ENCODE results near the gene SLC9A9.
A peak's percentile ranks its signal among the peaks of the same experiment; 100 is the strongest.
"Not testable (repeated sequence)": the region's sequence is repeated elsewhere in the genome, so short reads cannot be mapped to it uniquely, and the experiment has no call there.

SLC9A9 gene

DNA sequence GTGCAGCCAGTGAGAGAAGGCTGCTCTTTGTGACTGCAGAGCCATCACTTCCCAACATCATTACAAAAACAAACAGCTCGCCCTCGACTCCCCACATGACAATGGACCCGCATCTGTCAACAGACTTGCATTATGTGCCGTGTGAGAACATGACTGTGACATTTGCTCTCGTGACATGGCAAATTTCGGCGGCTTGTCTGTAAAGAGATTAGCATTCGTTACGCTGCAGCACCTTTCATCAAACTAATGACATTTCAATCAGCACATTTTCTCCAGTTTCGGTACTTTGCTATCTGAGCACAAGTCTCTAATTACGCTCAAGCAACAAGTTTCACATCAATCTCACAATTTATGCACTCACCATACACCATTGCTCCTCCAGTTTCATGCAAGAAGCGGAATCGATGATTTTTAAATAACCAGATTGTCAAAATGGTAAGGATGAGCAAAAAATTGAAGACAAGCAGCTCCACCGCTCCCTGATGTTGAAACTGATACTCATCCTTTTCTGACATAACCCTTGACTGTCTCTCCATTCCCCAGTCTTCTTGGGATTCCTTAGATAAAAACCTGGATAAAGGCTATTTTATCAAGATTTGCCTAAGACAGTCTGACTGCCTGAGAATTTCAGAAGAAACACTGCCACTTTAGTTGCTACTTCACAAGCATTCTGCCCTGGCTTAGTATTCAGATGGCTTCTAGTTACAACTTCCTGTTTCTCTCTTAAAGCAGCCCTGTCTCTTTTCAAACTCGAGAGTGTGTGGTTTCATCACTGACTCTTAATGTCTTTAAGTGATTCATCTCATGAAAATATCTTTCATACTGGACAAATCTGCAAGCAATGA is at the start of gene SLC9A9:
TSS of gene SLC9A9 (minus strand) at position 682 of the 845 bp plus-strand sequence. CDS start at position 536, 146 bp downstream.
- no peak for DNase-seq

DNA sequence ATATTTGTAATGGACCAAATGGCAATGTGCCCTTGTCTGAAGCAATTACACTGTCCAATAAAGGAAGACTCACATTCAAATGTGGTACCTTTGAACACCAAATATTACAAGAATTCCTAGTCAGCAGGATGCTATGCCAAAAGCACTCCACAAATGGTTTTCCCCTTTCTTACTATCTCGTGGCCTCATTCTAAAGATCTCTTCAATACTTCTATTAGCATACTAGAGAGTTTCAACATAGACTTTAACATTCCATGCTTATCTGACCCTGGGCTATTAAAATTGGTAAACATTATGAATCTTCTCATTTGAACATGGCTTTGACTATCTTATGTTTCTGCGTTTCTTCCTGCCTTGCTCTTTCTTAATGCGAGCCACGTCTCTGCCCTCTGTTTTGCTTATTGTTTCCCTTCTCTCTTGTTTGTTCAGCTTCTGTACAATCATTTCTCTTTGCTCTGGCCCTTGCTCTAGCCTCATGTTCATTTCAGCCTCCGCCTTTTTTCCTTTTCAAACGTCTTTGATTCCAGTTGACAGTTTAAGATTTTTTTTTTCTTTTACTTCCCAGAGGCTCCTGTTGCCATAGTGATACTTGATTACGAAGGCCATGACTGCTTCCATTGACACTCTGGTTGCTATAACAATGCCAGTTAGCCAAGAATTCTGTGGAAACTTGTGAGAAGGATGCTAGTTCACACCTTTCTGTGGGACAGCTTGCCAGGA is 49.5 kb upstream of the SLC9A9 start:
- DNase-seq, result no peak

DNA sequence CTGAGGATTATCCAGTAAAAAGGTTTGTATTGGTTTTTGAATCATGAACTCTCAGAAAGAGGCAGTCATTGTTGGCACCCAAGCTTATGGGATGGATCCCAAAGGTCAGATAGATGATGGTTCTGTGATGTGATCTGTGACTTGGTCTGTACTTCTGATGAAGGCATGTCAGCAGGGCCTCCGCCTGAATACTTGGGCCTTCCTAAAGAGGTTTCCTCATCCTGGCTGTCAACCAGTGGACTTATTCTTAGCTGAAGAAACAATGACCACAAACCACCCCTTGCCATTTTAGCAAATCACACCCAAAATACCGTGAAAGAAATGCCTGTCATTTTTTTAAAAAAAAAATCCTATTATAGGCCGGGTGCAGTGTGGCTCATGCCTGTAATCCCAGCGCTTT is 48.2 kb upstream of the SLC9A9 start:
- DNase-seq, result no peak

DNA sequence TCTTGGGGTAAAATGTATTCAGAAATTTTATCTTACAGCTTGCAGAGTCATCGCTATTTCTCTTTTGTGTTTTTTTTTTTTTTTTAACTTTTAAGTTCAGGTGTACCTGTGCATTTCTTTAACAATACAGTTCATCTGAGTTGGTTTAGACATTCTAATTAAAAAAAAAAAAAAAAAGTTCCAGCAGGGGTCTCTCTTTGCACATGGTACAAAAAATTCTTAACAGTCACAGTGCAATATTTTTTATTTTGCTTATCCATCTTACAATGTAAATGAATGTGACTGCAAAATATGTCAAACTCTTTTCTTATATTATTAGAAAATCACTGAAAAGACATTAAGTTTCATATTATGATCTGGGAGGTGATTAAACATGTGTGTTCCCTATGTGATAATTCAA is 47.5 kb upstream of the SLC9A9 start:
- DNase-seq, result peak; percentile 16

DNA sequence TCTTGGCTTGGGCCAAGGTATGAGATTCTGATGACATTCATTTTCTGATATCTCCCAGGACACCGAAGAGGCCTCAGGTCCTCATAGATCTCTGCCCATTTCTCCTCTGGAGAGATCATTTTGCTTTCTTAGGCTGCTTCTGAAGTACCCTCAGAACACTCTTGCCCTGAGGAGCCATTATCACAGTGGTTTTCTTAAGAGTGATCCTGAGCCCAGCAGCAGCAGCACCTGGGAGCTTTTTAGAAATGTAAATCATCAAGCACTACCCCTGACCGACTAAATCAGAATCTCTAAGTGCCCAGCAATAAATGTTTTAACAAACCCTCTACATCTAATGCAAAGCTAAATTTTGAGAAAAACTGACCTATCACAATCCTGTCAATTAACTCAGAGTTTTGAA is 40.6 kb upstream of the SLC9A9 start:
- no peak for DNase-seq

DNA sequence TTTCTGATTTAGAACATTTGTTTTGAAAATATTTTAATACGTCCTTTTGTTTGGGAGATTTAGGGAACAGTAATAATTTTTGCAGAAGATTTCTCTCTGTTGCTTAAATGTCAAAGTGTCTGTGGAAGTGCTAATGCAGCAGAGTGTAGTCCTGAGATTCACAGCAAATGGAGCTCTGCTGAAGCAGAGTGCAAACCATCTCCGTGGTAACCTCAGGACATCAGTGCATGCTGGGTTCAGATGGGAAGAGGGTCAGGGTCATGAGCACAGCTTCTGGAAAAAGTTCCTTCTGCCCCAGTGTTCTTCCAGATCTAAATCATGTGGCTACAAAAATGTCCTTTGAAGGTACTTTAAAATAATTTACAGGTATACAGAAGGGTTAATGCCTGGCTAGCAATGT is 39.9 kb upstream of the SLC9A9 start:
- no peak for DNase-seq

DNA sequence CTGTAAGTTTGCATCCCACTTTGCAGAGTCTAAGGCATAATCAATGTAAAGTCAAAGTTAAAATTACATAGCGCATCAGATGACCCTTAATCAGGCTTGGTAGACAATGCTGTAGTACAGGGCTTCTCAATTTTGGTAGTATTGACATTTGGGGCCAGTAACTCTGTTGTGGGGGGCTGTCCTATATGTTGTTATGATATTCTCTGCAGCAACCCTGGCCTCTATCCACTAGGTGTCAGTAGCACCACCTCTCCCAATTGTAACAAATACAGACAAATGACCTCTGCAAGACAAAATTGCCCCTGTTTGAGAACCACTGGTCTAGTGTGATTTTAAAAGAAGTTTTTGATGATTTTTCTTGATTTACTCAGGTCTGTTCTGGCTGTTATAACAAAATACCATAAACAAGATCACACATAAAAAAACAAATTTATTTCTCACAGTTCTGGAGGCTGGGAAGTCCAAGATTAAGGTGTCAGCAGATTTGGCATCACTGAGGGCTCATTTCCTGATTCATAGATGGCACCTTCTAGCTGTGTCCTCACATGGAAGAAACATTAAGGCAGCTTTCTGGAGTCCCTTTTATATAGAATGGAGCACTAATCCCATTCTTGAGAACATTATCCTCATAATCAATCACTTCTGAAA is 37.6 kb upstream of the SLC9A9 start:
- DNase-seq, result peak; percentile 15

DNA sequence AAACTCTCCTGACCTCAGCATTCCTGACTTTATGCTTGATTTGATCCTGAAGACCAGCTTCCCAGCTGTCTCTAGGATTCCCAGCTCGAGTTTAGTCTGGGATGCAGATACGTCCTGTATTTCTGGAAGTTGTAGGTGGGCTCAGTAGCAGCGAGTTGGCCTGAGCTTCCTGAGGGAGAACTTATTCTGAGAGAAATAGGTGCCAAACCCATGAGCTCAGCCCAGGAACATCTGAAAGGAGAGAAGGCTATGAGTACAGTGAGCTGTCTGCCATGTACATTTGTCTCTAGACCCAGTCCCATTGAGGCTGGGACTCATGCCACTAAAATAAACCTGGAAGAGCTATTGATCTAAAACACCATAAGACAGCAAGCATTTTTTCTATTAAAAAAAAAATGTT is 36.6 kb upstream of the SLC9A9 start:
- DNase-seq, result no peak

DNA sequence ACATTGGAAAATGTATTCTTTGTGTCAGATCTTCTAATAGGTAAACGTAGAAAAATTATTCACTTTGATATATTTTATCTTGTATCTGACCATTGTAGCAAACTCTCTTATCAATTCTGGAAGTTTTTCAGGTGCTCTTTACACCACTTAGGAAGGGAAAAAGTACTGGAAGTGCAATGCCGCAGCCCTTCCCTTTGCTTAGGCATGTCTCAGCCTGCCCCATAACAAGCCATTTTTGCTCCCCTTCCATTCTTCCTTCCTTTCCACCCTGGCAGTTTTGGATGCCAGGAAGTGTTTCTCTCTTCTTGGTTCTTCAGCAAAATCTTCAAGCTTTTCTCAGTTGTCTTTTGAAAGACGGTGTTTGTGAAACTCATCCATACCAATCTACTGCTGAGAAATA is 34.9 kb upstream of the SLC9A9 start:
- no peak for DNase-seq

DNA sequence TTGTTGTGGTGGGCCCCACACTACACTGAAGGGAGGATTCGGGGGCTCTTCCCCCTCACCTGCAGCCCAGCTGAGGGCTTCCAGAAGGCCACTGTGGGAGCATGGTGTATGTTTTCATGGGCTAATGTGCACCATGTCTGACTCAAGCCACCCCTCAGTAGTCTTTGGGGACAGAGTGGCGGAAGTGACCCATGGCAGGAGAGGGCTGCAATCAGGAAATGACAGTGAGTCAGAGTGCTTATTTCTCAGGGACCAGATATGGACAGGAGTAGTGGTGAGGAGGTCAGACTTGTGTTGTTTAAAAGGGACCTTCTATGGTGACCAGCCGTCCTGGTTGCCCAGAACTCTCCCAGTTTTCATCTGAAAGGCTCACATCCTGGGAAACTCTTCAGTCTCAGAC is 32.8 kb upstream of the SLC9A9 start:
- no peak for DNase-seq

DNA sequence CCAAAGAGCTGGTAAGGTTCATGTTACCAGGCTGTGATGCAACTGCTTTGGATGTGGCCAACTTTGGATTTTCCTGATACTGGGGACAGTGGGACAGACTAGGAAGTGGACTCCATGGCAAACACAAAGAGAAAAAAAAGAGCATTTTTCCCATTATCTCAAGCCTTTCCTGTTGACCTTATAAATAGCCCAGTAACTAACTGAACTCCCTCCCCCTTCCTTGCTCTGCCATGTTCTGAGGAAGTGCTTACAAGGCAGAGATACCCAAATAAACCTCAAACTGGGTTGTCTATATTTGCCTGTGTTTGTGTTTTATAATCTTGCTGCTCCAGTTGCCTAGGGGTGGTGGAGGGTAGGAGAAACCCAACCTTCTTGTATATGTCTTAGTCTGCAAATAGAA is 27.3 kb upstream of the SLC9A9 start:
- DNase-seq, result no peak

DNA sequence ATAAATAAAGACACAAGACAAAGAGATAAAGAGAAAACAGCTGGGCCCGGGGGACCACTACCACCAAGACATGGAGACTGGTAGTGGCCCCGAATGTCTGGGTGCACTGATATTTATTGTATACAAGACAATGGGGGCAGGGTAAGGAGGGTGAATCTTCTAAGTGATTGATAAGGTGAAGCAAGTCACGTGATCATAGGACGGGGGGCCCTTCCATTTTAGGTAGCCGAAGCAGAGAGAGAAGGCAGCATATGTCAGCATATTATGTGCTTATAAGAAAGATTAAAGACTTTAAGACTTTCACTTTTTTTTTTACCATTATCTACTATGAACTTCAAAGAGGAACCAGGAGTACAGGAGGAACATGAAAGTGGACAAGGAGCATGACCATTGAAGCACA is 25.3 kb upstream of the SLC9A9 start:
- not testable (repeated sequence) for DNase-seq

DNA sequence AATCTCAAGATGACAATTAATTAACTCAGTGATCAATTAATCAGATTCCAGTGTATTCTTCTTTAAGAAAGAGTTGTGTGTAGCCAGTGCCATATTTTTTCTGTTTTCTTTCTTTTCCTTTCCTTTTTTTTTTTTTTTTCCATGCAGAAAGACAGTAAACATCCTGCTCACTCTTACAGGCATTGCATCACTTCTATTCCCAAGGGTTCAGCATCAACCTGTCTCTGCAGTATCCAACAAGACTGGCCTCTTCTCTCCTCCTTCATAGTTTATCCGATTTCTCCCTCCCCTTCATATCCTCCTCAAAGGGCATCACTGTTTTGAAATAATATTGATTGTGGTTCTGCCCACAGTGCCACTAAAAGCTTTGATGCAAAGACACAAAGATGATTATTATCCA is 17.0 kb upstream of the SLC9A9 start:
- DNase-seq, result no peak

DNA sequence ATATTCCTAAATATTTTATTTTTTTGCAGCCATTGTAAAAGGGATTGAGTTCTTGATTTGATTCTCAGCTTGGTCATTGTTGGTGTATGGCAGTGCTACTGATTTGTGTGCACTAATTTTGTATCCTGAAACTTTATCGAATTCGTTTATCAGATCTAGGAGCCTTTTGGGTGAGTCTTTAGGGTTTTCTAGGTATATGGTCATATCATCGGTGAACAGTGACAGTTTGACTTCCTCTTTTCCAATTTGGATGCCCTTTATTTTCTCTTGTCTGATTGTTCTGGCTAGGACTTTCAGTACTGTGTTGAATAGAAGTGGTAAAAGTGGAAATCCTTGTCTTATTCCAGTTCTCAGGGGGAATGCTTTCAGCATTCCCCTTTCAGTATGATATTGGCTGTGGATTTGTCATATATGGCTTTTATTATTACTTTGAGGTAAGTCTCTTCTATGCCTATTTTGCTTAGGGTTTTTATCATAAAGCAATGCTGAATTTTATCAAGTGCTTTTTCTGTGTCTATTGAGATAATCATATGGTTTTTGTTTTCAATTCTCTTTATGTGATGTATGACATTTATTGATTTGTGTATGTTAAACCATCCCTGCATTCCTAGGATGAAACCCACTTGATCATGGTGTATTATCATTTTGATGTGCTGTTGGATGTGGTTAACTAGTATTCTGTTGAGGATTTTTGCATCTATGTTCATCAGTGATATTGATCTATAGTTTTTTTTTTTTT is 11.4 kb upstream of the SLC9A9 start:
- DNase-seq, result no peak

DNA sequence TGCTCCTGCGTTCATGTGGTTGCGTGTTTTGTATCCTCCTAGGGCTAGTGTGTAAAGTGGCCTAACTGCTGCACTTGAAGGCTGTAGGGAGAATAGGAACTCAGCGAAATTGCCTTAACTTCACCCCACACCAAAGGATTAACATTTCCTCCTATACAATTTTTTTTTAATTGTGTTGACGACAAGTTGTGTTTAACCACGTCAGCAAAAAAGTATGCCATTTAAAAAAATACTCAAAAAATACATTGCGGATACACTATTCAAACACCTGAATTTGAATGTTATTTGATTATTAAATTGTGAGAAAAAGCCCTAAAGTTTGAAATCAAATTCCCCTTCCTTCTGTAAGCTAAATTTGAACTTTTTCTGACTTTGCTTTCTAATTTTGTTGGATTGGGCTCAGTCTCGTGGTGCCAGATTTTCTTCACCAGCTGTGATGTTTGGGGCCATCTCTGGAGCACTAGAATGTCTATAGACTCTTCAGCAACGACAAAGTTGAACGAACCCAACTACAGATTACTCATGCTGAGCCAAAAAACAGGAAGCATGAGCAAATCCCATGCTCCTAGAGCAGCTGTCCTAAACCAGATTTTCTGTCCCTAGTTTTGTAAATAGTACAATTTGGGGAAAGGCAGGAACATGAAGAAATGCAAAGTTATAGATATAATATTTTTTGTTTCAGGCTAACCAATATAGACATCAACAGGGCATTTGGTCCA is 8.1 kb upstream of the SLC9A9 start:
- DNase-seq, result no peak

DNA sequence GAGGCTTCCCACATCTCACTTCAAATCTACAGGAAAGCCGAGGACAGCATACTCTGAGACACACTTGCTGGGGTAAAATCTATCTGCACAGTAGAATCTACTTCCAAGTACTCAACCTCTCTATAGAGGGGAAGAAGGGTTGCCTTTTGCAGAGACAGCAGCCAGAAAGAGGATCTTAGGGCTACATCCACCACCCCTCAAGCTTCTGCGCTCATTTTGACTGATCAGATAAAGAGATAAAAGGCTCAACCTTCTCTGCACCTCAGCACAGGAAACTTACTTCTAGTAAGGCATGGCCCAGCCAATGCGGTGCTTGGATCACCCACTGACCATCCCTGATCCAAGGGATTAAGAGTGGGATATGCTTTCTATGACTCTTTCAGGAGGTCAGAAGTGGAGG is 6.9 kb upstream of the SLC9A9 start:
- DNase-seq, result no peak

DNA sequence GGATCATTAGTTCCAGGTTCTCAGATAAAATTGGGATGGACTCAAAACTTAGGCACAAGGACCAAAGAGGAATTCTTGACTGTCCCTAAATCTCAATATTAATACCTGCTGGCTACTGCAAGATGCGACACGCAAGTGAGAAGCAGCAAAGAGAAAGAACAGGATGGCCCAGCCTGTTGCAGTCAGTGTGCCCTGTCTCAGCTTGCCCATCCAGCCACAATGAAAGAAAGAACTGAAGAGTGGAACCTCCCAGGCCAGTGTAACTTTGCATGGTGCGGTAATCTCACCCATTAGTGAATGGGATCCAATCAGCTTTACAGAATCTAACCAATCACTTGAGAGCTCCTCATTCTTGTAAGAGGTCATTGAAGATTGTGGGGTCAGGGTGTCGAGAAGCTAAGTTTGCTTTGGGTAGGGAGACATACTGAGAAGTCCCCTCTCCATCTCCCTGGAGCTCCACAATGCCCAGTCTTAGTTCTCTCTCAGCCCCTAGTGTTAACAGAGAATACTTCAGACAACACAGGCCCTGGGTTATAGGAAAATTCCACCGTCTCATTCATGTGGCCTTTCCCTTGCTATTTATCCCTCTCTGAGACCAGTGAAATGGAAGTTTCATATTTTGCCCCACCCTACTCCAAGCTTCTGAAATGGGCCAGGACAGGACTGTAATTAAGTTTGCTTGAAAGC is 3.2 kb upstream of the SLC9A9 start:
- DNase-seq, result no peak

DNA sequence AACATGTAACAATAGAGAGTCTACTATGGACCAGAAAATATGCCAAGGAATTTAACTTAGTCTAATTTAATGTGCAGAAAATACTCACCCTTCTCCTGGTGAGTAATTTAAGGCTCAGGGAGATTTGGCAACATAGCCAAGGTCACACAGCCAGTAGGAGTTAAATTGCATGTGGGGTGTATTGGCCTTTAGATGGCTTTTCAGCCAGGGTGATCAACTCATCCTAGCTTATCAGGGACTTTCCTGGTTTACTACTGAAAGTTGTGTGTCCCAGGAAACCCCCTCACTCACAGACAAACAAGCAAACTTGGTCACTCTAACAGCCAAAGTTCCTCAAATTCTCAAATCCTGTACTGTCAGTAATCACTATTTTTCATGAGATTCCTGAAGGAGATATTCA is 2.6 kb upstream of the SLC9A9 start:
- no peak for DNase-seq

DNA sequence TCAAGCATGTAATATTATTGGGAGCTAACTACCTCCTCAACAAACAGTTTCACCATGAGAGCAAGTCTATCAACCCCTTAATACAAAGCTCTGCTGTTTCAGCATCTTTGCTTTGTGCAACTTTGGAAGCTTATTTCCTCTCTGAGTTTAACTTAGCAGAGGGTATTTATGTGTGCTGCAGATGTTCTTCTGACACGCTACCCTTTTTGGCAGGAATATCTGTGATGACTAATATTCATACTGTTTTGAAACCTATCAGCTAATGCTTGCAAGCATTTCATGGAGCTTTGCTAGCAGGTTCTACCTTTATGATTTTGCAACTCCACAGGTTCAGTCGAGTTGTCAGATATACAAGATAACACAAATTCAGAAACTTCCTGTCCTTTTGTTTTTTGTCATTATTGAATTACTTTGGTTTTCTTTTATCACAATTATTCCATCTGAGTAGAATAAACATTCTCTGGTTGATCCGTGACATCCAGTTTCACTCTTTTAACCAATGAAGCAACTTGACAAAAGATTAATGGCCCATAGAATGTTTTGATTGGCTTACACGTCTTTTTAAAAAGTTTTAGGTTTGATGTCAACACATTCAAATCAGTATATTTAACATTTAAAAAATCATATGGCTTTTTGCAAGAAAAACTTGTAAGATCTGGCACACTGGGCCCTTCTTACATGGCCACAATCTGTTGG is 1.7 kb upstream of the SLC9A9 start:
- no peak for DNase-seq

DNA sequence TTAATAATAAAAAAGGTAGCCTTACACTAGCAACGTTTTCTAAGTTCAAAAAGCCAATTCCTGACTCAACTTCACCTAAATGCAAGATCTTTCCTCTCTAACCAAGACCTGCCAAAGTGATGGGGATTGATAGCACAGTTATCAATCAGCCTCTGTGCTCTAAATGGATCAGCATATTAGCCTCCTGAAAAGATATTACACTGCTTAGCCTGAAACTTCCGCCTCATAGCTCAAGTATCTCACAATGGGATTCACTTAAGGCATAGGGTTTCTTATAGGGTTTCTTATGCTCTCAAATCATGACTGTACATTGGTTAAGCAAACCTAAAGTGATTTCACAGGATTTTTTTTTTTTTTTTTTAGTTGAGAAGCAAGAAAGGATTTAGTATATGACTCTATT is 436 bp upstream of the SLC9A9 start:
- no peak for DNase-seq

DNA sequence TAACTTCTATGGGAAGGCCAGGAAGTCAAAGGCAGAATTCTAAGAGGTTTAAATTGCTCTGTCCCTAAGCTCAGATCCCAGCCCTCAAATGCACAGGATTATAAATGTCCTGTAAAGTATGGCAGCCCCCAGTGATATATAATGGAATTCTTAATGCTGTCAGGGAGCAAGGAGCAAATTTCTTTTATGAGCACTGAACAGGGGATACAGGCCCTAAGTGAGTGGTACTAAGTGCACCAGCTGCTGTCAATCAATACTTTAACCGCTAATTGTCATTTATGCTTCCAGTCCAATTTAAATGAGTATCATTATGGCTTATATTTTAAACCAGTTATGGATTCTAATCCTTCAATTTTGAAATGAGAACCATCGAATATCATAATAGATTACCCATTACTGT is 4.7 kb downstream of the SLC9A9 start:
- no peak for DNase-seq
